ENCODE measurements around the gene ADGRG1.

GRCh38 chr16:57658130-57658877 lies 29.9 kb downstream of the ADGRG1 start:
- TF ChIP-seq CTCF (IDR thresholded peaks at IDR 0.05), result no peak
- TF ChIP-seq POLR2A (IDR thresholded peaks at IDR 0.05), result no peak
- no peak for TF ChIP-seq POLR2AphosphoS5 (IDR thresholded peaks at IDR 0.05; ENCODE audit: insufficient read depth in 1 of 2, low read depth in 1 of 2)

Measured in vagina (tissue), 2 donors.